Ovary (tissue), 9 donors: ENCODE data around the gene ARFRP1. TPM values are rescaled to one million over a fixed set of nuclear protein-coding genes. Genes with fewer than 3 reads are reported as not detected.
A peak's percentile ranks its signal among the peaks of the same experiment; 100 is the strongest.

ENCODE experiments used
- DNase-seq, 5 donors: peaks; one replicate each; pipeline ENCODE4 v3.0.0-alpha.2; 2019 to 2020
- H3K27ac ChIP-seq, 2 donors: fragments of 200-600 bp; one replicate each; pipeline versions ENCODE4 v1.5.1 to v1.8.0; 2019 to 2022
- H3K27me3 ChIP-seq: fragments of 200-600 bp; one replicate; pipeline ENCODE4 v1.8.0; 2022
- H3K36me3 ChIP-seq: fragments of 200-600 bp; sonication (generic); one replicate; pipeline ENCODE4 v1.5.1; 2019
- H3K4me1 ChIP-seq: one replicate; pipeline ENCODE4 v1.8.1; 2013; ENCODE audit warnings: mild to moderate bottlenecking, moderate library complexity; ENCODE audit not compliant: insufficient read depth
- H3K4me3 ChIP-seq: fragments of 200-600 bp; sonication (generic); one replicate; pipeline ENCODE4 v1.5.1; 2017
- H3K9me3 ChIP-seq, 2 donors: fragments of 200-600 bp in 1 of 2; sonication (generic) in 1 of 2; one replicate each; pipeline versions ENCODE4 v1.5.1 to v1.8.1; 2013 to 2019; ENCODE audit warnings: mild to moderate bottlenecking in 1 of 2, moderate library complexity in 1 of 2
- CTCF ChIP-seq, 3 donors: fragments of 450-650 bp in 2 of 3; fragments of 200-600 bp in 1 of 3; IDR thresholded peaks; one replicate each; pipeline versions ENCODE4 v1.5.1 to v1.8.0; 2016 to 2022; ENCODE audit warnings: antibody characterized with exemption in 3 of 3, mild to moderate bottlenecking in 1 of 3
- EP300 ChIP-seq: sonication (generic); formaldehyde crosslinking; IDR thresholded peaks from one replicate; pipeline ENCODE4 v1.6.1; 2017; ENCODE audit warnings: antibody characterized with exemption
- POLR2A ChIP-seq: fragments of 450-650 bp; IDR thresholded peaks from one replicate; pipeline ENCODE4 v1.6.1; 2017; ENCODE audit warnings: antibody characterized with exemption, mild to moderate bottlenecking, moderate library complexity
- WGBS, 3 donors: extraction: QIAGEN DNeasy Blood & Tissue Kit in 1 of 3; methylation state at CpG; one replicate each; pipeline versions ENCODE4 v1.1.5 to v1.1.7; 2013 to 2017; 5-methylcytosine and 5-hydroxymethylcytosine counted together
- intact Hi-C, 4 donors: fragments of 100-400 bp; cut with DNase I; formaldehyde crosslinking; loops; one replicate each; pipeline versions ENCODE4 v1.11.0 to v1.15.1; 2022 to 2023
- polyA plus RNA-seq, 2 donors: library from polyadenylated mRNA; stranded (reverse); fragments of 200-250 nt in 1 of 2; fragments of 350-450 nt in 1 of 2; fragmentation: Illumina TruSeq in 1 of 2; extraction: RNeasy Lipid Tissue Mini Kit (QIAGEN cat#74804) in 1 of 2; gene quantifications; one replicate each; pipeline ENCODE4 v1.2.3, GENCODE V29; 2013 to 2014
- total RNA-seq, 7 donors: library from RNA; depleted of rRNA in 2 of 7; stranded (reverse); fragments of >200 nt in 2 of 7; fragmentation: NEBNext Ultra II Directional in 3 of 7; extraction: Animal tissue kit (Norgen Biotek cat#: 25700) in 3 of 7; gene quantifications; one replicate each; pipeline versions ENCODE4 v1.1.0 to v1.2.4, GENCODE V29; 2016 to 2023
- donor health status: DM: no; HTN: no; CAD: no; lungs with moderate emphysema.
- donor health status: DM: no; HTN: no; CAD: no.
- donor health status: Bipolar disorder and iron deficiency.
- donor health status: DM: yes; HTN: yes; CAD: no.
- donor health status: DM: no; HTN: no; CAD: no.
- donor health status: DM: yes; HTN: yes; CAD: no.

Gene ARFRP1
- total and polyA plus RNA-seq, 9 donors, result 15.3 to 59.5 (median 47.2) TPM

- H3K9me3 ChIP-seq, result no peaks in the 10 kb centered on the region
- no peaks in the 10 kb centered on the region for H3K27me3 ChIP-seq
- no peaks in the 10 kb centered on the region for H3K36me3 ChIP-seq
- TF ChIP-seq EP300 (no peak), CTCF (IDR thresholded peaks at IDR 0.05) (no peak), POLR2A (no peak)
- intact Hi-C loops, result loop anchor here in 1 of 4 donors (2.0 kb wide), 1 partner anchor 30 kb away; the partner anchor contains the start of gene ZGPAT
- peak overlapping the region; percentile 57 for H3K4me3 ChIP-seq
- 23 to 35% (median 32%) methylated on average over 21 to 26 of the region's 26 CpGs for WGBS, 3 donors
- DNase-seq, result peak; percentile 66 to 75 (median 74)
- H3K4me1 ChIP-seq, result peaks cover 11% of the 10 kb centered on the region
- peak overlapping the region; percentile 73 to 95 for H3K27ac ChIP-seq
Measured at GRCh38 chr20:63738687-63739129, 30.9 kb upstream of the ARFRP1 start.

- Histone ChIP-seq H3K27me3 (no peaks in the 10 kb centered on the region), H3K36me3 (no peaks in the 10 kb centered on the region), H3K4me1 (peaks cover 11% of the 10 kb centered on the region), H3K27ac (peak overlapping the region; percentile 73 to 95), H3K4me3 (no peak overlapping the region), H3K9me3 (no peaks in the 10 kb centered on the region)
- peak; percentile 37 to 64 (median 61) for DNase-seq
- intact Hi-C loops, result loop anchor here in 1 of 4 donors (2.0 kb wide), 1 partner anchor 29 kb away; the partner anchor contains the start of gene ZGPAT
- TF ChIP-seq EP300 (no peak), POLR2A (no peak), CTCF (IDR thresholded peaks at IDR 0.05) (no peak)
- WGBS, 3 donors, result 52 to 67% (median 60%) methylated on average over 31 to 43 of the region's 43 CpGs
Measured at GRCh38 chr20:63737945-63738686, 30.3 kb upstream of the ARFRP1 start.

GRCh38 chr20:63737695-63737944 is 29.8 kb upstream of the ARFRP1 start:
- Histone ChIP-seq H3K4me1 (peaks cover 11% of the 10 kb centered on the region), H3K9me3 (no peaks in the 10 kb centered on the region), H3K27me3 (no peaks in the 10 kb centered on the region), H3K27ac (no peak overlapping the region), H3K36me3 (no peaks in the 10 kb centered on the region), H3K4me3 (no peak overlapping the region)
- DNase-seq, result peak in 3 of 5 donors; percentile 50 to 54 (median 53)
- WGBS, 3 donors, result 31 to 68% (median 65%) methylated on average over 25 to 26 of the region's 26 CpGs
- TF ChIP-seq CTCF (IDR thresholded peaks at IDR 0.05), result no peak
- TF ChIP-seq POLR2A, result no peak
- TF ChIP-seq EP300, result no peak
- intact Hi-C loops, result no loop called here

GRCh38 chr20:63736893-63737694 is 29.3 kb upstream of the ARFRP1 start:
- no peak for TF ChIP-seq POLR2A
- intact Hi-C loops, result no loop called here
- DNase-seq, result peak in 4 of 5 donors; percentile 24 to 47 (median 45)
- Histone ChIP-seq H3K4me3 (no peak overlapping the region), H3K27ac (no peak overlapping the region), H3K9me3 (no peaks in the 10 kb centered on the region), H3K4me1 (peaks cover 10% of the 10 kb centered on the region), H3K27me3 (no peaks in the 10 kb centered on the region), H3K36me3 (no peaks in the 10 kb centered on the region)
- 70 to 83% (median 75%) methylated on average over 24 to 30 of the region's 30 CpGs for WGBS, 3 donors
